Mucosa of gallbladder (tissue), 1 donor: ENCODE measurements around the gene C18orf63. TPM values are rescaled to one million over a fixed set of nuclear protein-coding genes. Genes with fewer than 3 reads are reported as not detected.
"Not testable (repeated sequence)": the region's sequence is repeated elsewhere in the genome, so short reads cannot be mapped to it uniquely, and the experiment has no call there.

ENCODE experiments used
- DNase-seq: peaks from one replicate; pipeline ENCODE4 v3.0.0-alpha.2; 2020; ENCODE audit warnings: low spot score
- total RNA-seq: library from RNA; stranded (reverse); gene quantifications from one replicate; pipeline ENCODE4 v1.2.1, GENCODE V29; 2021
- donor health status: DM: no; HTN: no; CAD: no.

Gene C18orf63
- total RNA-seq, 1 donor from 2014 or later: not detected

DNA sequence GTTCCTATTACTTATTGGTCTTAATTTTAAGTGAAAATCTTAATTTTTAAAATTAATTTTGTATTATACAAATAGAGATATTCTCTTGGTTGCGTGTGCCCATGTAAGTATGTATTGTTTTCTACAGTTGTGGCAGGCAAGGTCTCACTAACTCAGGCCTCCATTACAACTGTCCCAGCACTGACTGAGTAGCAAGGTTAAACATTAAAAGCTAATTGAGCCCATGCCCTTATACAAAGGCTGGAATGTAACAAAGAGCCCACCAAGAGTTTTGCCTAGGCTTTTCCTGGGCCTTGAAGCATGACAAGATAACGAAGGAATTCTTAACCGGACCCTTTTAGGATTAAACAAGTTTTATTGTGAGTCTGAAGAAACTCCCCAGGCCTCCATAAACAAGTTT is 11.2 kb downstream of the C18orf63 start:
- DNase-seq: not testable (repeated sequence)

DNA sequence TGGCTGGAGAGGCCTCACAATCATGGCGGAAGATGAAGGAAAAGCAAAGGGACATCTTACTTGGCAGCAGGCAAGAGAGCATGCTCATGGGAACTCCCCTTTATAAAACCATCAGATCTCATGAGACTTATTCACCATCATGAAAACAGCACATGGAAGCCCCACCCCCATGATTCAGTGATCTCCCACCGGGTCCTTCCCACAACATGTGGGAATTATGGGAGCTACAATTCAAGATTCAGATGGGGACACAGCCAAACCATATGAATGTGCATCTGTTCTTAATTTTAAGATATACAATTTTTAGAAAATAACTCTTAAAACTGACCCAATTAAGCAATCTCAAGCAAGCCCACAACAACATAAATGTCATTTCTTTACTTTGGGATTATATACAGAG is 12.6 kb downstream of the C18orf63 start:
- DNase-seq: no peak

DNA sequence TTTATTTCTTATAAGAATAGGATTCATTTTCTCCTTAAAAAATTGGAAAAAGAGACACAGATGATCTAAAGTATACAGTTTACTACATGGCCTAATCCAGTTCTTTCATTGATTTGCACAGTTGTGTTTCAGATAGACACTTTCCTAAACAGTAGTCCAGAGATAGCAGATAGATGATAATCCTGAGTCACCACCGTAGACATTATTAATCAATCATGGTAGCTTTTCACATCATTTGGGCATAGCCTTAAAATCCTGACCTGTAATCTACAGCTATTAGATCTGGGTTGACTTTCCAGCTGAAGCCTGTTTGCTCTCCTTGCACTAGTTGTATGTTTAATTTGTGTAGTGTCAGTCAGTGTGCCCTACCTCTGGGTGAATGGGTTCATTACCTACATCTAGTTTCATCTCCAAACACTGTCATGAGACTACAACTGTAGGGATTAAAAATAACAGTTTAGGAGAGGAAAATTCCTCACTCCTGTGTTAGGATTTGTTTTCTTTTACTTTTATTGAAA is 14.1 kb downstream of the C18orf63 start:
- no peak for DNase-seq

DNA sequence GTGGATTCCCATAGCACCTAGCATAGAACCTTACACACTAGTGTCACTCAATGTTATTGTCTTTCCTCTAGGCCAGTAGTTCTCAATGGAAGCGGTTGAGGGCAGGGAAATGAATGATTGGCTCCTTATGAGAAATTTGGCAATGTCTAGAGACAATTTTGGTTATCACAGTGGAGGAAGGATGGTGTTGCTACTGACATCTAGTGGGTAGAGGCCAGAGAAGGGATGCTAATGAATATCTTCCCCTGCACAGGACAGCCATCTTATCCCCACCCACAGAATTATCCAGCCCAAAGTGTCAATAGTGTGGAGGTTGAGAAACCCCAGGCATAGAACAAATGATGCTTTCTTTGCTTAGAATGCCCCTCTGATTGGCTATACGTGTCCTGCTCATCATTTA is 15.8 kb downstream of the C18orf63 start:
- DNase-seq: no peak

DNA sequence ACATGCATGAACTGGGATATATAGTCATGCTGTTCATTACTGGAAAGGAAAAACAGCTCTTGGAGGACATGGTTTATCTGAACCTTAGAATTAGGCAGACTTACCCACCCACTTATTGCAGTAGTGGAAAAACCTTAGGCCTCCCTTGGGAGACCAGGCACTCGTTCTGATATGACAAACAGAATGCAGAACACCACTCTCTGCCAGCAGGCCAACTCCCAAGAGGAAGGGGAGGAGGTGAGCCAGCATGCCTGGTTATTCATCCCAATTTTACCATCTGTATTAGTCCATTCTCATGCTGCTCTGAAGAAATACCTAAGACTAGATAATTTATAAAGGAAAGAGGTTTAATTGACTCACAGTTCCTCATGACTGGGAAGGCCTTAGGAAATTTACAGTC is 17.5 kb downstream of the C18orf63 start:
- no peak for DNase-seq

DNA sequence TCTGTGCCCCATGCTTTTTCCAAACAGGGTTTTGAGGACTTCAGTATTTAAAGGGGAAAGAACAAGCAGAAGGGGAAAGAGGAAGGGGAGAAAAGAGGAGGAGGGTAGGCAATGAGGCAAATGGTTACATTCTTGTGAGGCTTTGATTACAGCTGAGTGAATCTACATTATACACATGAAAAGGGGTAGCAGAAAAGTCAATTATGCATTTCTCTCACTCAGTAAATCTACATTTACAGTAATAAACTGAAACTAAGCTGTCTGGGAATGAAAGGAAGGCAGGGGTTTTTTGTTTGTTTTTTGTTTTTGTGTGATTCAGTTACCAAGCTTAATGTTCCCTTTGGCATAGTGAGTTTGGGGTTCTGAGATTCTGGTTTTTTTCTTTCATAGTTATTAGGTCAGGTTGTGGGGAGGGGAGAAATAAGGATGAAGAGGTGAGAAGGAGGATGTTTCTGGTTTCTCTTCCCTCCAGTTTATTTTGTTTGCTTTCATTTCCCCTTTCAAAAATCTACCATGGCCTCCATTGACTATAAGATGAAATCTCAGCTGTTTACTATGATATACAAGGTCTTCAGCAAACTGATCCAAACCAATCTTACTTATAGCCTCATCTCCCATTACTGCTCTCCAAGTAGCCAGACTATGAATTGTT is 18.7 kb downstream of the C18orf63 start:
- no peak for DNase-seq

DNA sequence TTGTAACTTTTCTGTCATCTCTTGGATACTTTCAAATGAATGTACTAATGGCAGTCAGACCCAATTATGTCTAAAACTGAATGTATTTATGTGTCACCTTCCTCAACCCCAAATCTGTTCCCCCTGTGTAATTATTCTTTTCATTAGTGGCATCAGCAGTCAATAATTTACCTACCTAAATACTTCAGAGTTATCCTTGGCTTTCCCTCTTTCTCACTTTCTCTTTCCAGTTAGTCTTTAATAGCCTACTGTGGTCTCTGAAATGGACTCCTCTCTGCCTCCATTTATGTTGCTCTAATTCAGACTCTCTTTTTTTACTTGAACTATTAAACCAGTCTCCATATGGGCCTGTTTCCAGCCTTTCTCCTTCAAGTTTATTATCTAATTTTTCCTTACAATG is 21.0 kb downstream of the C18orf63 start:
- no peak for DNase-seq

DNA sequence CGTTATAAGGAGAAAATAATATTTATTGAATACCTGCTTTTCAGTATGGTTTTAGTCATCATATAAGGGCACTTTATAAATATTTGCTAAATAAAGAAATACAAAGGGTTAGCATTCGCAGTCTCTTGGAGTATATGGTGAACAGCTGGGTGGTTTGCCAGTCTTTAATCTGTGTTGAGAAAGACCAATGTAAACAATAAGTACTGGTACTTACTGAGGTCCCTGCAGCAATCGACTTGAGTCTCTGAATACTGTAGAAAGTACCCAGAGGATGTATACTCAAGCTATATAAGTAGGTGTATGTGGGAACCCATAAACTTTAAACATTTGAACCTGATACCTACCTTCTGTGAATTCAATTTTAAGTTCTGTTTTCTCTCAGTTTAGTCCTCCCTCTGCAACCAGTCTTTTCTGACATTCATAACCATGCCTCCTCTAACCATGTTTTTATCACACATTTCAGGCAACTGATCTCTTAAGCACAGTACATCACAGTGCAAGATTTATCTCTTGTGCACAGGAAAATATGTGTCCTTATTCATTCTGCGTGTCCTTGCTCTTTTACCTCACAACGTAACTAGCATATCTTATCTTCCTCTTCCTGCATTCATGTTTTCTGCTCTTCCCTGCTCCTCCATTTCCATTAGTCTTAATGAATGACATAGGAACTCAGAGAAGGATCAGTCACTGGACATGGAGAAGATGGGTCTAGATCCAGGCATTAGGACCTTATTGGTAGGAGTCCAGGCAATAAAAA is 21.7 kb downstream of the C18orf63 start:
- no peak for DNase-seq

DNA sequence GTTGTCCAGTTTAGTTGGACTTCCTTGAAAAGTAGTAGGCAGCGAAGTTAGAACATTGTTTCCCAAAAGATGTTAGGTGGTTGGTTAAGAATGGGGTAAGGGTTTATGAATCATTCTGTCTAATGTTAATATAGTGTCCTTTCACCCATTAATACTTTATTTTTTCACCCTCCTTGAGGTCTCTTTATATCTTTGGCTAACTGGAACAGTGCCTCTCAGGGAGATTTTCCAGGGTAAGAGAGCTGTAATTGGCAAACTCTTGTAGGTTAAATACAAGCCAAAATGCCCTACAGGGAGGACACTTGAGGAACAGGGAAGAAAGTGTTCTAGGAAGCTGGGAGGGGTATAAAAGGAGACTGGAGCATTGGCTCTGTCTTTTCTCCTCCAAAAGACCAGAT is 22.3 kb downstream of the C18orf63 start:
- DNase-seq: no peak

DNA sequence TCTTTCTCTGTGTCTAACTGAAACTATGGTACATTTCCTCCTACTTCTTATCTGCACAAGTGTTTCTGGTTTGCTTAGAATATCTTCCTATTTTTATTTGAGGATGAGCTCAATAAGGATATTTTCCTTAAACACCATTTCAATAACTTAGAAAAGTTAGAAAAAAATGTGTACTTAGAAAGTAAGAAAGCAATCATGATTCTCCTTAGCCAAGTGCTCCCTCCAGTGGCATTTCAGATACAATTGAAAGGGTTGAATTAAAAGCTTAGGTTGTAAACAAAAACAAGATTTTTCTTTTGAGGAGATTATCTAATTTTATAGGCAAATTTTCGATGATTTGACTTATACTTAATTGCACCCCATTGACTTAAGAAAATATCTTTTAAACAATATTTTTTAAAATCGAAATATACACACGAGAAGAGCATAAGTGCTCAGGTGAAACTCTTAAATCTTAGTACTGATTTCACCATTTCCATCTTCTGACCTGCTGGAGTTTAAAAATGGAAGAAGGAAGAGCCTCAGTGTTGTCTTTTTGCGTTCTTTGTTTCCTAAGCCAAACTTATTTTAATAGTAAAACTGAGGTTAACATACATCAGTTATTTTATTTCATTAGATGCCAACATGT is 26.9 kb downstream of the C18orf63 start:
- DNase-seq: peak; percentile 54

DNA sequence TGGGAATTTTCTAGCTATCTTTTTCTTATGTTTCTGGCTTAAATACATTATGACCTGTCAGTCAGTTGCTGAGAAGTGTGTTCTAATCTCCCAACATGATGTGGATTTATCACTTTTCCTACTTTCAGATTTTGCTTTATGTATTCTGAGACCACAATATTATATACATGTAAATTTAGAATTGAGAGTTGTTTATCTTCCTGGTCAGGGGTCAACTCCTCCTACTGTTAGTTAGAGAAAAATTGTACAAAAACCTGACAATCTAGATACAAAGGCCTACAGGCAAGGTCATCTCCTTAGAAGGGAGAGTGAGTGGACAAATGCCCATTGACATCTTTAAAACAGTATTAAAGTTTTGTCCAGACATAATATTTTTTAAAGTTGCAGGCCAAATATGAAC is 30.6 kb downstream of the C18orf63 start:
- no peak for DNase-seq

DNA sequence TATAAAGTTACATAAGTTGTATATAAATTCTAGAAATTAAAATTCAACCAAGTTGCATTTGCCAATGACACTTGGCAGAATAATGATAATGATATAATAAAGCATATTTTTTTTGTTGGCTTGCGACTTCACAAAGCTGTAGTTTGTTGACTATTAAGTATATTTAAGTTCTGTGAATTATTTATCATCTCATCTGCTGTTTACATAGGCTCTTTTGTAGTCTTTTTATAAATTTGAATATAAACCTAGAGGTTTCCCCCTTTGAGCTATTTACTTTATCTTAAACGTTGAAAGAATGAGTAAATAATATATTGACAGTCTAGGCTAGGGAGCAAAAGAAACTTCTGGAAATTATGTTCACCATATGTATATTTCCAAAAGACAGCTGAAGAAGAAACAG is 32.9 kb downstream of the C18orf63 start:
- no peak for DNase-seq

DNA sequence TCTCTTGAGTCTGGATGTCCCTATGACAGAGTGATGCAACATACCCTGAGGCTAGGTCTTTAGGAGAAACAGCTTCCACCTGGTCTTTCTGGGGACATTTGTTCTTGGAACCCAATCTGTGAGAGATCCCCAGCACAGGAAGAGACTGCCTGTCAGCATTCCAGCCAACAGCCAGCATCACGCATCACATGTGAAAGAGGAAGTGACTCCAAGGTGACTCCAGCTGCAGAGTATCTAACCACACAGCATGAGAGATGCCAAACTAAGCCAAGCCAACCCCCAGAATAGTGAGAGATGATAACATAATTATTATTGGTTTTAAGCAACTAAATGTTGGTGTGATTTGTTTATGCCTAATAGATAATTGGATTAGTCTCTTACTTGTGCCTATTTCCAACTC is 35.7 kb downstream of the C18orf63 start:
- no peak for DNase-seq

DNA sequence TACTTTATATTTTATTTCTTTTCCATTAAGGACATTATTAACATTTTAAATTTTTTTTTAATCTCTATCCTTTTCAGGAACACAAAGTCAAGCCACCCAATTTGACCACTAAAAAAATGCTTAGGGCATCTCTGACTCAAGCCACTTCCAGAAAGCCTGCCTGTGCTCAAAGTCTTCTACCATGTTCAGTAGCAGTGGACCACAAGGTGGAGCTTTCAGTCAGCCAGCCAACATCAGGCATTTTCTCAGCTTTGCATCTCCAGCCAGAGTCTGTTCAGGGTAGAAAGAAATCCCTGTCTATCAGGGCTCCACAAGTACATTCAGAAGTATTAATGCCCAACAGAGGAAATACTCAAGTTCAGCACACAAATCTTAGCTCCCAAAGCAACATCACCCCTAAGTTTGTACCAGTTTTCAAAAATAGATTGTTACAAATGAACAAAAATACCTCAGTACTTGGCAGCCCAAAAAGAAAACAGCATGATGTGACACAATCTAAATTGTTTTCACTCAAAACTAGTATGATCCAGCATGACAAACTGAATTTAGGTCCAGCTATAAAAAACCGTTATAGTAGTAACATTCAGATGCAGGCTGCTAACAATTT is 37.6 kb downstream of the C18orf63 start:
- DNase-seq: peak; percentile 73

DNA sequence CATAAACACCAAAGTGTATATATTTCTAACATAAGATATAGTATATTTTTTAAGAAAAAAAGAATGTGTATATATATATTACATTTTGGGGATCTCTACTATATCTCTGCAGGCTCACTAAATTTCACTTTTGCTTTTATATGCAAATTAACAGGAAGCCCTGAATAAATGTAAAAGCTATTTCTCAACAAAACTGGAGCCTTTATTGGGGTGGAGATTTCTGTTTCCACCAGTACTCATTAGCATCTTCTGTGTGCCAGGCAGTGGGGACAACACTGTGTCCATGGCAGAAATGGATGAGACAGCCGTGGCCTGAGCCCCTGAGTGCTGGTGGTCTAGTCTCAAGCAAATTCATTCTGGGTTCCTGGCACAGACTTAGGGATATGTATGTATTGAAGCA is 41.3 kb downstream of the C18orf63 start:
- DNase-seq: no peak

DNA sequence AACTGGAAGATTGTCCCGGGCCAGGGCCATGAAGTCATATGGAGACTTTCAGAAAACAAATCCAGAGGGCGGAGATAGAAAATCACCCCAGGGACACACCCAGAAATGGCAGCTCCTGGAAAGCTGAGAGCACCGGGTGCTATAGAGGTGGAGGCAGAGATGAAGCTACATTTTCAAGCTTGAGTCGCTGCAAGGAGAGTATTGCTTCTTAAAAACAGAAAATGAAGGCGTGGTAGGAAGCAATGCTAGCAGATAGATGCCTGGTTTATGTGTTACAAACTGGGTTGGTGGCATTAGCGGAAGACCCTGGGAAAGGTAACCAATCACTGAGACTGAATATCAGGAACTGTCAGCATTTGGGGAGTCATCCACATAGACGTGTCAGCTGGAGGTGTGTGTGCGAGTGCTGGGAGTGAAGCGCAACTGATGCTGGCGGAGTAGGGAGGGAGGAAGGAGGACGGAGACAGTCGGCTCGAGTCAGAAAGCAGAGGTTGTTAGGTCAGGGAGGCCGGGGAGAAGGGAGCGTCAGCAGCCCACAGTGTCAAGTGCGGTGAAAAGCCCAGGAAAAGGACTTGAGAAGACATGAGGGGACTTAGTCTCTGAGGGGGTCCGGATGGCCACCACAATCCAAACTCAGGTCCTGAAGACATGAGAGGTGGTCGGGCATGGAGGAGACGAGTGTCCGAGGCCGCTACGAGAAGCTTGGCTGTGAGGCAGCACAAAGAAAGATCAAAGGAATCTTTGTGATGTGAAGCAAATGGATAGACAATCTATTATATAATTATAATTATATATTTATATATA is 45.4 kb downstream of the C18orf63 start:
- no peak for DNase-seq

DNA sequence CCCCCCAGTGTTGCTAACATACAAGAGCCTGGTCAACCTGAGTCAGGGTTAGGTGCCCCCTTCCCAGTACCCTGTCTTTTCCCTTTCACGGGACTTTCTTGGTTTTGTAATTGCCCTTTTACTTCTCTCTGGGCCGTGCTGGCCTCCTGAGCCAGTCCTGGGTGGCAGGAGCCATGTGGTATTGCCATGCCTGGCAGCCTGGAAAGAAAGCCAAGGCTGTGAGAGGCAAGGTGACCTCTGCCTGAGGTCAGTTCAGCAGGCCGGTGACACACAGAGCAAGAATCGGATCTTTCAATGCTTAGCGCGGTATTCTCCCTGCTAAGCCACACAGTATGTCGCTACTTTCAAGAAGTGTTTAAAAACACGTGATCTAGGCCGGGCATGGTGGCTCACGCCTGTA is 52.3 kb downstream of the C18orf63 start:
- no peak for DNase-seq

DNA sequence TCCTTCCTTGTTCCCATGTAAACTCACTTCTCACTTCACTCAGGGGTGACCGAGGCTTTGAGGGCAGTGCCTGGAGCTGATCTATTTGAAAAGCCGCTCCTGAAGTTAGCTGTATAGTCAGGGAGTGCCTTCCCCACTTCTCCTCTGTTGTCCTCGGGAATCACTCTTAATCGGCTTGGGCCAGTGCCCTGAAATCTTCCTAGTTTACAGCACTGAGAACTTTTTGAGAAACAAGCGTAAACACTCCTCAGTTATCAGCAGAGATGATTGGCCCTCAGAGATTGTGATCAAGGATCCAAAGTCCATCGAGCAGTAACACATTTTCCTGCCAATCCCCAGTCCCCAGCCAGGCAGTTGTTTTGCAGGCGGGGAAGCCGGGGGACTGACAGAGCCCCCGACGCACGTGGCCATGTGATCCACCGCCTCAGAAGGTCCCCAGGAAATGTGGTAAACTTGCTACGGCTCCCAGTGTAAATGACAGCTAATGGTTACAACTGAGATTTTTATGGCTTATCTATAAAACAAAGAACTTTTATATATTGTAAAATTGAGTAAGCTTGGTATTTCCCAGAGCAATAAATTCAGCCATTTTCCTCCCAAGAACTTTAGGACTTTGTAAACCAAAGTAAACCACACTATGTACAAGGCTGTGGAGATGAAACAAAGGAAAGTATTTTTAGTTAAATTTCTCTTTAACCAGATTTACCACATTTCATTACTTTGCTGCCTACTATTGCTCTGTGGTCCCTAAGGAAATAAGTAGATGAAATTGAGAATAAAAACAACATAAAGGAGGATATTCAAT is 53.5 kb downstream of the C18orf63 start:
- peak; percentile 38 for DNase-seq

DNA sequence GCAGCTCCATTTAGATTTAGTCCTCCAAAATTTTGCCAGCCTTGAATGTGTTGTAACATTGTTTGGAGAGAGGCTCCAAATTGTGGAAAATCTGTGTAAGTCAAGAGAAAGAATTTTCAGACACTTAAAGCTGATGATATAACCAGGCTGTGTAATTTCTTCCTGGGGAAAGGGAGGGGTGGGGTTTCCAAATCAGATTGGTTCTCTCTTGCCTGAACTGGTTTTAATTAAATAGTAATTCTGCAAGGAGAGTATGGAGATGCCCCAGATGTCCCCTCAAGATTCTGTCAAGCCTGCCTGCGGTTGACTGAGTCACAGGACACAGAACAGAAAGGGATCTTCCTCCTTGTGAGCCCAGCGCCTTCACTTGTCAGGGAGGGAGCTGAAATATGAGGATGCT is 54.5 kb downstream of the C18orf63 start:
- DNase-seq: no peak

DNA sequence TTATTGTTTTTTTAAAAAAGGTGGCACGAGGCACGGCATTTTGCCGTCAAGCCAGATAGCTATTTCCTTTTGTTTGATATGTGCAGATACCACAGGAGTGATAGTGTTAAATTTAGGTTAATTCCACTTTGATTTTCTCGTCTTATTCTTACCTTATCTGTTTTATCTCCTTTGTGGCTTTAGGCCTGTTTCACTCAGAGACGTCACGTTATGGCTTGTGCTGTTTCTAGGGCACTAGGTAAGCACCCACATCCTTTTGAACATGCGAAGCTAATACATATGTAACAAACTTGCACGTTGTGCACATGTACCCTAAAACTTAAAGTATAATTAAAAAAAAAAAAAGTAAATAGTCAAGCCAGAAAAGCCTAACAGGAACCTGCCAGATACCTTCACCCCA is 57.8 kb downstream of the C18orf63 start:
- DNase-seq: no peak

DNA sequence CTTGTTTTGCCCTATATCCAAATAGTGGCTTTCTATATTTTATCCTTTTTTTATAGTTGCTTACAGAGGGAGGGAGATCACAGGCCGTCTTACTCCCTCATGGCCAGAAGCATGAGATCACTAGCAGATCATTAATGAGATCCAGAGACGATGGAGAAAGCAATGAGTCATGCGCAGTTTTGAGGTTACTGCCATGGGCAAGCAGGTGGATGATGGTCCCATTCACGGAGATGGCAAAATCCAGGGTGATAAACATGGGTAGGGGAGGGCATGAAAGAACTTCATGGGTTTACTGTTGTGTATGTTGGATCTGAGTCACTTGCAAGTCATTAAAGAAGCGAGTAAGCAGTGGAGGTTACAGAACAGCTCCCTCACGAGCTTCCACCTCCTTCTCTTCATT is 60.4 kb downstream of the C18orf63 start:
- DNase-seq: no peak
